HepG2 (cell line): Measurements from ENCODE around the gene ALDH3A2. TPM values are rescaled to one million over a fixed set of nuclear protein-coding genes. Genes with fewer than 3 reads are reported as not detected.
A peak's percentile ranks its signal among the peaks of the same experiment; 100 is the strongest.

Experiments used
- CREM ChIP-seq, 2 experiments: sonication (generic) in 1 of 2; formaldehyde crosslinking in 1 of 2; IDR thresholded peaks; 2 replicates each; pipeline versions ENCODE4 v1.4.0 to v1.6.1; 2016 to 2020; ENCODE audit warnings: antibody characterized with exemption in 1 of 2, mild to moderate bottlenecking in 1 of 2, missing genetic modification reagents in 1 of 2
- FOXC1 ChIP-seq: sonication (generic); formaldehyde crosslinking; IDR thresholded peaks from 2 replicates; pipeline ENCODE4 v1.8.0; 2022; ENCODE audit warnings: mild to moderate bottlenecking, missing genetic modification reagents, borderline replicate concordance
- FOXK1 ChIP-seq: sonication (generic); formaldehyde crosslinking; IDR thresholded peaks from 2 replicates; pipeline ENCODE4 v1.4.0; 2020; ENCODE audit warnings: low read depth, missing genetic modification reagents, borderline replicate concordance
- MEIS2 ChIP-seq: sonication (generic); formaldehyde crosslinking; IDR thresholded peaks from 2 replicates; pipeline ENCODE4 v1.9.0; 2021; ENCODE audit warnings: mild to moderate bottlenecking, missing genetic modification reagents
- NCOR1 ChIP-seq: fragments of 200-600 bp; sonication (generic); IDR thresholded peaks from 2 replicates; pipeline ENCODE4 v1.7.0; 2017; ENCODE audit warnings: antibody characterized with exemption, low read length, borderline replicate concordance
- NR2C2 ChIP-seq: sonication (generic); formaldehyde crosslinking; IDR thresholded peaks from 2 replicates; pipeline ENCODE4 v1.4.0; 2020; ENCODE audit warnings: missing genetic modification reagents, mild to moderate bottlenecking, moderate library complexity, borderline replicate concordance
- PHF21A ChIP-seq: sonication (generic); formaldehyde crosslinking; IDR thresholded peaks from 2 replicates; pipeline ENCODE4 v1.5.0; 2020; ENCODE audit warnings: mild to moderate bottlenecking, missing genetic modification reagents
- POLR2G ChIP-seq: fragments of 200-400 bp; formaldehyde crosslinking; IDR thresholded peaks from 2 replicates; pipeline ENCODE4 v1.6.1; 2018; ENCODE audit warnings: mild to moderate bottlenecking, low read depth, low read length, moderate library complexity
- RAD21 ChIP-seq: fragments of 450-650 bp; formaldehyde crosslinking; IDR thresholded peaks from 2 replicates; pipeline ENCODE4 v1.5.0; 2020; ENCODE audit warnings: mild to moderate bottlenecking
- RXRB ChIP-seq: IDR thresholded peaks from 2 replicates; pipeline ENCODE4 v1.6.1; 2016; ENCODE audit warnings: borderline replicate concordance, missing genetic modification reagents, missing compliant biosample characterization
- SIN3A ChIP-seq: IDR thresholded peaks from 2 replicates; pipeline ENCODE4 v1.6.1; 2011; ENCODE audit warnings: low read depth, mild to moderate bottlenecking, control low read depth, low read length, borderline replicate concordance
- WIZ ChIP-seq: sonication (generic); formaldehyde crosslinking; IDR thresholded peaks from 2 replicates; pipeline ENCODE4 v1.5.1; 2020; ENCODE audit warnings: mild to moderate bottlenecking, missing genetic modification reagents
- ZBTB42 ChIP-seq: sonication (generic); formaldehyde crosslinking; IDR thresholded peaks from 2 replicates; pipeline ENCODE4 v1.5.0; 2020; ENCODE audit warnings: mild to moderate bottlenecking, missing genetic modification reagents
- ZNF350 ChIP-seq: sonication (generic); formaldehyde crosslinking; IDR thresholded peaks from 2 replicates; pipeline ENCODE4 v1.4.0; 2020; ENCODE audit warnings: mild to moderate bottlenecking, low read depth, missing genetic modification reagents, borderline replicate concordance
- polyA plus RNA-seq, 8 experiments: library from polyadenylated mRNA; depleted of rRNA in 3 of 8; stranded (reverse) in 7 of 8; unstranded in 1 of 8; fragments of >200 nt; fragmentation: Illumina TruSeq in 4 of 8; extraction: Trizol in 4 of 8; gene quantifications; 2 replicates each; pipeline versions ENCODE4 v1.2.1 to v1.2.3, GENCODE V29; 2011 to 2016; ENCODE audit warnings: low read depth in 4 of 8, missing spikeins in 1 of 8, mixed read lengths in 1 of 8; ENCODE audit not compliant: insufficient read depth in 1 of 8
- total RNA-seq, 5 experiments: library from RNA; depleted of rRNA; stranded (reverse); fragments of >200 nt; fragmentation: Illumina TruSeq; extraction: Trizol; gene quantifications; 2 replicates each; pipeline ENCODE4 v1.2.3, GENCODE V29; 2016; ENCODE audit warnings: low read depth in 1 of 5
- TF ChIP-seq, protein P1 (sequence below): sonication (generic); formaldehyde crosslinking; IDR thresholded peaks from 2 replicates; pipeline ENCODE4 v1.4.0; 2020; ENCODE audit warnings: missing genetic modification reagents, borderline replicate concordance
- TF ChIP-seq, protein P2 (sequence below): sonication (generic); formaldehyde crosslinking; IDR thresholded peaks from 2 replicates; pipeline ENCODE4 v1.5.0; 2020; ENCODE audit warnings: missing genetic modification reagents
- TF ChIP-seq, protein P3 (sequence below): sonication (generic); formaldehyde crosslinking; IDR thresholded peaks from 2 replicates; pipeline ENCODE4 v1.5.1; 2020; ENCODE audit warnings: mild to moderate bottlenecking, missing genetic modification reagents, moderate library complexity
- TF ChIP-seq, protein P4 (sequence below): IDR thresholded peaks from 2 replicates; pipeline ENCODE4 v1.6.1; 2016; ENCODE audit warnings: low read depth, borderline replicate concordance
- TF ChIP-seq, protein P5 (sequence below): sonication (generic); formaldehyde crosslinking; IDR thresholded peaks from 2 replicates; pipeline ENCODE4 v1.4.0; 2020; ENCODE audit warnings: low read depth, mild to moderate bottlenecking, missing genetic modification reagents

ALDH3A2 gene
- total and polyA plus RNA-seq, 2 of the 13 experiments (the other 11 are each of a cell fraction or from before 2014, with no cell fraction given) = 80.8 to 180 TPM

DNA sequence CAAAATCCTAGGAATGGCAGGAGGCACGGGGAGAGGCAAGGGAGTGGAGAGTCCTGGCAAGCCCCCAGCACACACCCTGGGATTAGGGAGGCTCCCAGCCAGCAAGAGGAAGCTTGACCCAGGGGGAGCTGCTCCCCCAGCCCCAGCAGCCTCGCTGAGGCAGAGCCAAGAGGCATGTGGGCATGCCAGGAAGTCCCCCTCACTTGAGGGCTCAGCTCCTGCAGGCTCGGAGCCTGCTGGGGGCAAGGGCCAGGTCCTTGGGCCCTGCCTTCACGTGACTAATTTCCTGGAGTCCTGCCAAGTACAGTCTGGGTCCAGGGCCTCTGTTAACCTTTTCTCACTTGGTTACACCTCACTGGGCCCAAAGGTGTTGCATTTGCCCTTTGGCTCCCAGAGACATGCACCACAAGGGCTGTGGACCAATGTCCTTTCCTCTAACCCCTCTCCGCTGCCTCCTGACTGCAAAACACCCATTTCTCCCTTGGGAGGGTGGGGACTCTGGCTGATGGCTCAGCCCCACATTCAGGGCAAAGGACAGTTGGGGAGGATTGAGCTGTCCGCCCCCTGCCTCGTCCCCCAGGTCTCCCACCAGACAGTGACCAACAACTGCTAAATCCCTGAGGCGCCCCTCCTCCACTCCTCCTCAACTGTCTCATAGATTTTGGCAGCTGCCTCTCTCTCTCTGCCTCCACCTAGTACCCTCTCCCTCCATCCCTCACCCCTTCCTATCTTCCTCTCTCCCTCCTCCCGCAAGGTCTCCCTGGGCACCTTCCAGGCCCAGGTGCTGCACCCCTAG lies 72.3 kb downstream of the ALDH3A2 start (continued):
- TF ChIP-seq, protein P1, sequence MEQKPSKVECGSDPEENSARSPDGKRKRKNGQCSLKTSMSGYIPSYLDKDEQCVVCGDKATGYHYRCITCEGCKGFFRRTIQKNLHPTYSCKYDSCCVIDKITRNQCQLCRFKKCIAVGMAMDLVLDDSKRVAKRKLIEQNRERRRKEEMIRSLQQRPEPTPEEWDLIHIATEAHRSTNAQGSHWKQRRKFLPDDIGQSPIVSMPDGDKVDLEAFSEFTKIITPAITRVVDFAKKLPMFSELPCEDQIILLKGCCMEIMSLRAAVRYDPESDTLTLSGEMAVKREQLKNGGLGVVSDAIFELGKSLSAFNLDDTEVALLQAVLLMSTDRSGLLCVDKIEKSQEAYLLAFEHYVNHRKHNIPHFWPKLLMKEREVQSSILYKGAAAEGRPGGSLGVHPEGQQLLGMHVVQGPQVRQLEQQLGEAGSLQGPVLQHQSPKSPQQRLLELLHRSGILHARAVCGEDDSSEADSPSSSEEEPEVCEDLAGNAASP = peak; percentile 62; the same call in 1 of the 2 replicates
- TF ChIP-seq CREM (IDR thresholded peaks at IDR 0.05) = peak; percentile 38; the same call in 1 of the 2 replicates
- TF ChIP-seq CREM (CRISPR knock-in tag; IDR thresholded peaks at IDR 0.05) = no peak
- TF ChIP-seq, protein P2, sequence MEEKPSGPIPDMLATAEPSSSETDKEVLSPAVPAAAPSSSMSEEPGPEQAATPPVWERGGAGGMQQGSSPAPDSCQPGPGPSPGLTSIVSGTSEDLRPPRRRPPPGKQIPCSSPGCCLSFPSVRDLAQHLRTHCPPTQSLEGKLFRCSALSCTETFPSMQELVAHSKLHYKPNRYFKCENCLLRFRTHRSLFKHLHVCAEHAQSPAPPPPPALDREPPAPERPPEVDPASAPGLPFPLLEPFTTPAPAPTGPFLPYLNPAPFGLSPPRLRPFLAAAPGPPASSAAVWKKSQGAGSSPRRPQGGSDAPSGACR (CRISPR knock-in tag) = peak; percentile 40; the same call in 1 of the 2 replicates
- peak; percentile 64; the same call in 1 of the 2 replicates for TF ChIP-seq ZNF350 (CRISPR knock-in tag)
- TF ChIP-seq FOXC1 = no peak; the same call in 1 of the 2 replicates
- TF ChIP-seq WIZ (CRISPR knock-in tag) = peak; percentile 56; the same call in 1 of the 2 replicates
- TF ChIP-seq ZBTB42 (CRISPR knock-in tag) = no peak
- TF ChIP-seq MEIS2 (CRISPR knock-in tag) = peak; percentile 76; the same call in 1 of the 2 replicates
- peak; percentile 68 for TF ChIP-seq NCOR1
- TF ChIP-seq, protein P3, sequence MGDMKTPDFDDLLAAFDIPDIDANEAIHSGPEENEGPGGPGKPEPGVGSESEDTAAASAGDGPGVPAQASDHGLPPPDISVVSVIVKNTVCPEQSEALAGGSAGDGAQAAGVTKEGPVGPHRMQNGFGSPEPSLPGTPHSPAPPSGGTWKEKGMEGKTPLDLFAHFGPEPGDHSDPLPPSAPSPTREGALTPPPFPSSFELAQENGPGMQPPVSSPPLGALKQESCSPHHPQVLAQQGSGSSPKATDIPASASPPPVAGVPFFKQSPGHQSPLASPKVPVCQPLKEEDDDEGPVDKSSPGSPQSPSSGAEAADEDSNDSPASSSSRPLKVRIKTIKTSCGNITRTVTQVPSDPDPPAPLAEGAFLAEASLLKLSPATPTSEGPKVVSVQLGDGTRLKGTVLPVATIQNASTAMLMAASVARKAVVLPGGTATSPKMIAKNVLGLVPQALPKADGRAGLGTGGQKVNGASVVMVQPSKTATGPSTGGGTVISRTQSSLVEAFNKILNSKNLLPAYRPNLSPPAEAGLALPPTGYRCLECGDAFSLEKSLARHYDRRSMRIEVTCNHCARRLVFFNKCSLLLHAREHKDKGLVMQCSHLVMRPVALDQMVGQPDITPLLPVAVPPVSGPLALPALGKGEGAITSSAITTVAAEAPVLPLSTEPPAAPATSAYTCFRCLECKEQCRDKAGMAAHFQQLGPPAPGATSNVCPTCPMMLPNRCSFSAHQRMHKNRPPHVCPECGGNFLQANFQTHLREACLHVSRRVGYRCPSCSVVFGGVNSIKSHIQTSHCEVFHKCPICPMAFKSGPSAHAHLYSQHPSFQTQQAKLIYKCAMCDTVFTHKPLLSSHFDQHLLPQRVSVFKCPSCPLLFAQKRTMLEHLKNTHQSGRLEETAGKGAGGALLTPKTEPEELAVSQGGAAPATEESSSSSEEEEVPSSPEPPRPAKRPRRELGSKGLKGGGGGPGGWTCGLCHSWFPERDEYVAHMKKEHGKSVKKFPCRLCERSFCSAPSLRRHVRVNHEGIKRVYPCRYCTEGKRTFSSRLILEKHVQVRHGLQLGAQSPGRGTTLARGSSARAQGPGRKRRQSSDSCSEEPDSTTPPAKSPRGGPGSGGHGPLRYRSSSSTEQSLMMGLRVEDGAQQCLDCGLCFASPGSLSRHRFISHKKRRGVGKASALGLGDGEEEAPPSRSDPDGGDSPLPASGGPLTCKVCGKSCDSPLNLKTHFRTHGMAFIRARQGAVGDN (CRISPR knock-in tag) = peak; percentile 87
- TF ChIP-seq, protein P4, sequence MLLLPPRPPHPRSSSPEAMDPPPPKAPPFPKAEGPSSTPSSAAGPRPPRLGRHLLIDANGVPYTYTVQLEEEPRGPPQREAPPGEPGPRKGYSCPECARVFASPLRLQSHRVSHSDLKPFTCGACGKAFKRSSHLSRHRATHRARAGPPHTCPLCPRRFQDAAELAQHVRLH (CRISPR knock-in tag) = peak; percentile 35; the same call in 1 of the 2 replicates
- TF ChIP-seq, protein P5, sequence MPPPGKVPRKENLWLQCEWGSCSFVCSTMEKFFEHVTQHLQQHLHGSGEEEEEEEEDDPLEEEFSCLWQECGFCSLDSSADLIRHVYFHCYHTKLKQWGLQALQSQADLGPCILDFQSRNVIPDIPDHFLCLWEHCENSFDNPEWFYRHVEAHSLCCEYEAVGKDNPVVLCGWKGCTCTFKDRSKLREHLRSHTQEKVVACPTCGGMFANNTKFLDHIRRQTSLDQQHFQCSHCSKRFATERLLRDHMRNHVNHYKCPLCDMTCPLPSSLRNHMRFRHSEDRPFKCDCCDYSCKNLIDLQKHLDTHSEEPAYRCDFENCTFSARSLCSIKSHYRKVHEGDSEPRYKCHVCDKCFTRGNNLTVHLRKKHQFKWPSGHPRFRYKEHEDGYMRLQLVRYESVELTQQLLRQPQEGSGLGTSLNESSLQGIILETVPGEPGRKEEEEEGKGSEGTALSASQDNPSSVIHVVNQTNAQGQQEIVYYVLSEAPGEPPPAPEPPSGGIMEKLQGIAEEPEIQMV (CRISPR knock-in tag) = no peak
- no peak for TF ChIP-seq FOXK1 (CRISPR knock-in tag)
- TF ChIP-seq SIN3A = no peak
- no peak for TF ChIP-seq RAD21 (CRISPR knock-in tag)
- TF ChIP-seq RXRB = peak; percentile 80
- peak; percentile 88; the same call in 1 of the 2 replicates for TF ChIP-seq PHF21A (CRISPR knock-in tag)
- TF ChIP-seq NR2C2 (CRISPR knock-in tag) = peak; percentile 74
- TF ChIP-seq POLR2G = no peak
